ENCODE results near the gene OGG1.

The OGG1 gene

DNA sequence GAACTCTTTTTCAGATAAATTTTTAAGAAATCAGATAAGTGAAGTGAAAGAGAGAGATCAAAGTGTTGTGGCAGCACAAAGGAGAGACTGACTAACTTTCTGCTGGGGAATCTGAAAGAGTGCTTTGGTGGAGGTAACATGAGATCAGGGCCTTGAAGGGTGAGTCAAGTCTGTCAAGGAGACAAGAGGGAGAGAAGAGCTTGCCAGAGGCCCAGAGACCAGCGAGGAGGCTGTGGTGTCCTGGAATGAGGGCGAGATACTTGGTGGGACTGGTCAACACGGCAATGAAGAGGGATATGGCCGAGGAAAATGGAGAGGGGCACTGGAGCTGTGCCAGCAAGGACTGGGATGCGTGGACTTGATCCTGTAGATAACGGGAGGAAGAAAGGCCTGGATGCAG, 38.0 kb downstream of the OGG1 start:
- DNase-seq, result no peak

DNA sequence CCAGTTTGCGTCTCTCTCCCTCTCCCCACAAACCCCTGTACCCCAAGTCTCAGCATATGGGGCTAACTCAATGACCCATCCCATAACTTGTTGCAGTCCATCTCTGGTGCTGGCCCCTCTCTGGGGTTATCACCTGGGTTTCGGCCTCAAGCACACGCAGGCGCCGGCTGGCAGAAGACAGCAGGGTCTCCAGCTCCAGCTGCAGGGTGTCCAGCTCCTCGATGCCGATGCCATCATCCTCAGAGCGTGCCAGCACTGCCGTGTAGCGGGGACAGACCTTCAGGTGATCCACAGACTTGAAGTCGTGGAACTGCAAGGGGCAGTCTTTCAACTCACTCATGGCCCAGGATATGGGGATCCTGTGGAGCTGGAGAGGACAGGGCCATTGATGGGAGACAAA, 41.4 kb downstream of the OGG1 start:
- DNase-seq, result no peak

DNA sequence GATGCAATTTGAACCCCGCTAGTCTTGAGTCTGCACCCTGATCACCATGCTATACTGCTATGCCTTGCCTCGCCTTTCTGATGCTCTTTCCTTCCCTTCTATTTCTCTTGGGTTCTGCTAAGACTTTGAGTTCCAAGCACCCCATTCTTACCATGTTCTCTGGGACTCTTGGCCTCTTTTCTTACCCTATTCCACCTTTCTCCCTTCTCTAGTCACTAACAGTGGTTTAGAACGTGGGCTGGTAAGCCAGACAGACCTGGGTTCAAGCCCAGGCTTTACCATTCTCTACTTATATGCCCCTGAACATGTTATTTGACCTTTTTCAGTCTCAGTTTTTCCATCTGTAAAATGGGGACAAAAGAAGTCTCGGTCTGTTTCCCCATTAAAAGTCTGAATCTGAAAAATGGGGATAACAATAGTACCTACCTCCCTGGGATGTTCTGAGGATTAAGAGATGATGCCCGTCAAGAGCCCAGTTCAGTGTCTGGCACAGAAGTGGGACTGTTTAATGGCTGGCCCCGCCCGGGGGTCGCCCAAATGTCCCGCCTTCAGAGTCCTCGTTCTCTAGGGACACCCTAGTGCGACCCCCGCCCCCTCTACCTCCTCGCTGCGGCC, 42.1 kb downstream of the OGG1 start:
- no peak for DNase-seq

DNA sequence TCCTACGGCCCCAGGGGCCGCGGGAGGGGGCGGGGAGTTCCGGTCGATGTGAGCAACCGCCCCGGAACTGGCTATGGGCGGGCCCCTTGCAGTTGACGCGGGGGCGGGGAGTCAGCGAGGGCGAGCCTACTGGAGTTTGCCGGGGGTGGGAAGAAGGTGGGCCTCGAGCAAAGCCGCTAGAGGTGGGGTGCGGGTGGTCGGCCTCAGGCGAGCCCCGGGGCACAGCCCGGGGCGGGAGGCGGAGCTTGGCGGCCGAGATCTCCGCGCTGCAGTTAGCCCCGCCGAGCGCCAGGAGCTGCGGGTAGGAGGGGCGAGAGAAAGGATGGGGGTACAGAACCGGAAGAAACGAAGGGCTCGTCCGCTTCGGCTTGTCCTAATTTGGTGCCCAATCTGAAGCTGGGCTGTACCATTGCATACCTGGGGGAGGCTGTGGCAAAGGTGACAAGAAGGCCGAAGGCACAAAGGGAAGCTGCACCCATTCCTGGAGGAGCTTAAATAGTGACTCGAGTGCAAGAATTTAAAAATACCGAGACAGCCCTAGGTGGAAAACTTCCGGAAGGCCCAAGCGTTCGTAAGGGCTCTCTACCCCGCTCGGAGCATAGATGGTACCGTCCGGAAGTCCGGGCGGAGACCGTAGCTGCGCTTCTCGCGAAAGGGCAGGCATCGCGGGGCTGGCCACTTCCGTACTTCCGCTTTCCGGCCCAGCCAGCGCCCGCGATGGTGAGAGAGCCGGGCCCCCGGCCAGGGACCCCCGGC, 42.8 kb downstream of the OGG1 start, which contains the start of the genes ARPC4 and TADA3:
Gene ARPC4, plus strand, starts transcription at position 678 of the 756 bp plus-strand sequence. Its CDS starts 40 bp downstream, at position 718.
Gene TADA3, minus strand, starts transcription at position 69 of the 756 bp plus-strand sequence. CDS start 1,007 bp downstream, outside the sequence.
- peak; percentile 95 for DNase-seq

DNA sequence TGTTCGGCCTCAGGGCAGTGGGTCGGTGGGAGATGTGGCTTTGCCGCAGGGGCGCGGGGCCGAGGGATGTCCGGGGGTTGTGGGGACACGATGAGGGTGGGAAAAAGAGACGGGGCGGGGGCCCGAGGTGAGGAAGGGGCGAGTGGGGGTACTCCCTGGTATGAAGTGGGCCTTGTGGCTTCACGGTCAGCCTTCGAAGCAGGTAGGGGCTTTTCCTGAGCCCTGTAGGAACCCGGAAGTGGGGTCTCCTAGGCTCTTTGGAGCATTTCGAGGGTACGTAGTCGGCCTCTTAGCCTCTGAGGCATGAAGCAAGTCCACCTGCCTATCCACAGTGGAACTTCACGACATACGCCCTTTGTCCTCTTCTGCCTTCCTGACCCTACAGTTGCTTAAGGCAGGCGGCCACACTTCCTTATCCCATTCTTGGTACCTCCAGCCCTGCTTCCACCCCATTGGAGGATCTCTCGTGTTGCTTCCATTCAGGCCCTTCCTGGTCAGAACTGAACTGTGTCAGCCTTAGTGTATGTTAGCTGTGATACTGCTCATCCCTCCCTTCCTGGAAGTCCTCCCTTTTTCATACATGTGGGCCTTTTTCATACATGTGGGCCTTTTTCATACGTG, 43.5 kb downstream of the OGG1 start:
- peak; percentile 73 for DNase-seq

DNA sequence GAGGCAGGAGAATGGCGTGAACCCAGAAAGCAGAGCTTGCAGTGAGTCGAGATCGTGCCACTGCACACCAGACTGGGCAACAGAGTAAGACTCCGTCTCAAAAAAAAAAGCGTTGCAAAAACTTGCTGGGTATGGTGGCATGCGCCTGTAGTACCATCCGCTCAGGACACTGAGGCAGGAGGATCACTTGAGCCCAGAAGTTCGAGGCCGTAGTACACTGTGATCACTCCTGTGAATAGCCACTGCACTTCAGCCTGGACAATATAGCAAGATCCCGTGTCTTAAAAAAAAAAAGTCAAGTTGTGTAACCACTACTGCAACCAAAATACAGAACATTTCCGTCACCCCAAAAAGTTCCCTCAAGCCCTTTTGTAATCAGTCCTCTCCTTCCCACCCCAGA, 44.6 kb downstream of the OGG1 start:
- no peak for DNase-seq

DNA sequence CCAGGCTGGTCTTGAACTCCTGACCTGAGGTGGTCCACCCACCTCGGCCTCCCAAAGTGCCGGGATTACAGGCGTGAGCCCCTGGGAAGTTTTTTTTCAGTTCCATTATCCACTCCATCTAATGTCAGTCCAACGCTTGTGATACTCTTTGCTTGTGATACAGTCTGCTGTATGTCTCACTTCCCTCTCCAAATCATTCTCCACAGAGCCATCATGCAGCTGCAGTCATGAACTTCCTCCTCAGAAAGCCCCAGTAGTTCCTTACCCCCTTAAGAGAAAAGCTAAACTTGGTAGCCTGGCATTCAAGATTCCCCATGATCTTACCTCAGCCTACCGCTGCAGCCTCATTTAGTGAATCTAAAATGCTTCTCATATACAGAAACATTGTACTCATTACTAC, 45.5 kb downstream of the OGG1 start:
- no peak for DNase-seq

DNA sequence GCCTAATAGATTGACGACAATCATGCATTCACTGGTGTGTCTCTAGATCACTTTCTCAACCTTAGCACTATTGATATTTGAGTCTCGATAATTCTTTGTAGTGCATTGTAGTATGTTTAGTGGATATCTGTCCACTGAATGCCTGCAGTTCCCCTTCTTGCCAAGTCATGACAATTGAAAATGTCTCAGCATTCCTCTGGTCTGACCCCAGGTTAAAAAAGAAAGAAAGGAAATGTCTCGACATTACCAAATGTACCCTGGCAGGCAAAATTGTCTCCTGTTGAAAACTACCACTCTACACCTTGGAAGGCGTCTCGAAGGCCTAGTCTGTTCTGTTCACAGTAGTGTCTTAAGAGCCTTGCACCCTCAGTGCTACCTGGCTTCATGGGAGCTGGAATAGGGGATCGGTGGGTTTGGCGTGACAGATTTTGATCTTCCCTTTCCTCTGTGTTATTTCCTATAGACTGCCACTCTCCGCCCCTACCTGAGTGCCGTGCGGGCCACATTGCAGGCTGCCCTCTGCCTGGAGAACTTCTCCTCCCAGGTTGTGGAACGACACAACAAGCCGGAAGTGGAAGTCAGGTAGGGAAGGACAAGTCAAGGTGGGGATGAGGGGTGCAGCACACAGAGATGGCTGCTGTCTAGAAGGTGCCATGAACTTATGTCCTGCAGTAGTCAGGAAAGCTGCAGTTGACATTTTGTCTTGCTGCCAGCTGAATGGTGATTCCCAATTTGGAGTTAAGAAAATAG, 47.6 kb downstream of the OGG1 start:
- no peak for DNase-seq

DNA sequence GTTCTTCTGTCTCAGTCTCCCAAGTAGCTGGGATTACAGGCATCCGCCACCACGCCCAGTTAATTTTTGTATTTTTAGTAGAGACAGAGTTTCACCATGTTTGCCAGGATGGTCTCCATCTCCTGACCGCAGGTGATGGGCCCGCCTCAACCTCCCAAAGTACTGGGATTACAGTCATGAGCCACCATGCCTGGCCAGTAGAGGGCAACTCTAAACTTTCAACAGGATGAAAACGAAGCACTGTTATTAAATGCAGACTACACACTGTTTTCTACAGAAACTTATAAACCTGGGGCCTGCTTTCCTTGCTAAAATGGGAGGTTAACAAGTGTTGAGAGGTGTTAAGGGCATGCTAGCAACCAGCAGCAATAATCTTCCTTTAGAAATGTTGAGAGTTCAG, 50.8 kb downstream of the OGG1 start:
- DNase-seq, result no peak

DNA sequence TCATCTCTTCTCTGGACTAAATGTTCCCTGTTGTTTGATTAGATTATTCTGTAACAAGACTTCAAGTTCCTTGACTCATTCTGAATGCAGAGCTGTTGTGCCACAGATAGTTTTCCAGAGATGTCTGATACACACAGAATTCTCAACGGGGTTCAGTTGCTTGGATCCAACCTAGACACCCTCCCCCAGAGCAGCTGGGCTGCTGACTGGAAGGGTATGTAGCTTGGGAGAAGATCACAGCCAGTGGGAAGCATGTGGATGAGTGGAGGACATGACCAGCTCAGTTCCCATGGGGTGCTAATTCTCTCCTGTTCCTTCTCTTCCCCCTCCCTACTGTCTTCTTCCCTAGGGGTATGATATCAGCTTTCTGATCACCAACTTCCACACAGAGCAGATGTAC, 53.7 kb downstream of the OGG1 start:
- DNase-seq, result no peak

DNA sequence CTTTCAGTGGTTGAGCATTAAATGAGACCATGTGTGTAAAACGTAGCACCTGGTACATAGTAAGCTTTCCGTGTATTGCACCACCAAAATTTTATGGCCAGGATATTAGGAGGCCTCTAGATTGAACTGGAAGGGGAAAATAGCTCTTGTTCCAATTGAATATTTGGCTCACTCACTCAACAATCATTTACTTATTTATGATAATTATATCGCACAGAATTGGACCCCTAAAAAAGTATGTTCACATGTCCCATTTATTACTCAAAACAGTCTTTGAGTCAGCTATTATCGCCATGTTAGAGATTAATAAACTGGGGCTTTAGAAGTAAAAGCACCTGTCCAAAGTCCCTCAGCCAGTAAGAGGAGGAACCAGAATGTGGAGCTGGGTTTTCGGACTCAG, 55.2 kb downstream of the OGG1 start:
- no peak for DNase-seq

DNA sequence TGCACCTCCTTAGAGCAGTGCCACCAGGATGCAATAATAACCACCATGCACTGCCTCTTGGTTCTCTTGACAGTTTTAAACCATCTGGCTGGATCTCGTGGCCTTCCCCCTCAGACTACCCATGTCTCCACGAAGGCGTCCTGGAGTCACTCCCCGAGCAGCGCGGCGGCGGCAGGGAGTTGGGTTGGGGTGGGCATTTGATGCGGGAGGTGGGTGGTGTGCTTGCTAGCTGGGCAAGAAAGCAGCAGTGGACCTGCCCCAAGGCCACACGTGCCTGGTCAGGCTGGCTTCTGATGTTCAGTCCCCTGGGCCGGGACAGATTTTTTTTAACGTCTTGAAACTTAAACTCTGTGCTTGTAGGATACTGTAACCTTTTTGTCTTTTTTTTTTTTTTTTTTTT, 56.4 kb downstream of the OGG1 start:
- no peak for DNase-seq

All from activated CD8-positive, alpha-beta memory T cell treated with anti-CD3 and anti-CD28 coated beads for 24 hours (primary cell).